ENCODE results near the gene STPG1.

STPG1 gene

DNA sequence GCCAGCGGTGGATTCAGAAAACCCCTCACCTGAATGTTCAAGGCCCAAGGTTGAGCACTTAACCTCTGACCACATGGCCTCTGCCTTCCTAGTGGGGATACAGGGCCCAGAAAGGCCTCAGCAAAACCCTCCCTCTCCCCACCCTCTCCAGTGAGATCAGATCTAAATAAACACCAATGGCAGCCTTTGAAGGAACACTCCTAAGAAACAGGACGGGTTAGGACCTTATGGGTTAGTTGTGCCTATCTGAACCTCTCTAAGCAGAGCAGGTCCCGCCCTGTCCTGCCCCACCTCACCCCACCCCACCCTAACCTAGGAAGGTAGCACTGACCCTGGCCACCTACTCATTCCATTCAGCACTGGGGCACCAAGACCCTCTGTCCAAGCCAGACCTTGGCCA lies 102.3 kb downstream of the STPG1 start:
- no peak for DNase-seq

DNA sequence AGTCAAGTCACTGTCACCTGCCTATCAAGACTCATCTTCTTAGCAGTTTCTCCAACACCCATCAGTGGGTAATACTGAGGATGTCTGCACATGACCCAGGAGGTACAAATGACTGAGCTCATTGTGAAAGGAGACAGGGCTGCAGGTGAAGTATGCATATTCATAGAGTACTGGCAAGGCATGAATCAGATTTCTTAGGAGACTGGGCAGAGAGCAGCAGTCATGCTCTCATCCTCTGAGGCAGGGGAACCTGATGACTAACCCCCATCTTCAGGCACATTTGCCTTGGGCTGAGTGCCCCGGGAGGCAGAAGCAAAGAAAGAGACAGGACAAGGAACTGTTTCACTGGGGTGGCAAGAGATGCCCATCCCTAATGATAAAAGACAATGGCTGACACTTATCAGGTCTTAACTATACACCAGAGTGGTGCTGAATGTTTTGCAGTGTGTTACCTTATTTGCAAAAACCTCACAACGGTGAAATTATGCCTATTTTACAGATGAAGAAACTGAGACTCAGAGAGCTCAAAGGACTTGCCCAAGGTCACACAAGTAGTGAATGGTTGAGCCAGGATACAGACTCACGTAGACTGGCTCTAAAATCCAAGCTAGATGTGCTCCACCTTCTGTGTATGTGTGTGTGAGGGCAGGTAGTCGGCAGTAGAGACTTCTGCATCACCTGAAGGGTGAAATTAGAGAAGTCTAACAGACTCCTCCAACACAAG lies 103.7 kb downstream of the STPG1 start:
- no peak for DNase-seq

DNA sequence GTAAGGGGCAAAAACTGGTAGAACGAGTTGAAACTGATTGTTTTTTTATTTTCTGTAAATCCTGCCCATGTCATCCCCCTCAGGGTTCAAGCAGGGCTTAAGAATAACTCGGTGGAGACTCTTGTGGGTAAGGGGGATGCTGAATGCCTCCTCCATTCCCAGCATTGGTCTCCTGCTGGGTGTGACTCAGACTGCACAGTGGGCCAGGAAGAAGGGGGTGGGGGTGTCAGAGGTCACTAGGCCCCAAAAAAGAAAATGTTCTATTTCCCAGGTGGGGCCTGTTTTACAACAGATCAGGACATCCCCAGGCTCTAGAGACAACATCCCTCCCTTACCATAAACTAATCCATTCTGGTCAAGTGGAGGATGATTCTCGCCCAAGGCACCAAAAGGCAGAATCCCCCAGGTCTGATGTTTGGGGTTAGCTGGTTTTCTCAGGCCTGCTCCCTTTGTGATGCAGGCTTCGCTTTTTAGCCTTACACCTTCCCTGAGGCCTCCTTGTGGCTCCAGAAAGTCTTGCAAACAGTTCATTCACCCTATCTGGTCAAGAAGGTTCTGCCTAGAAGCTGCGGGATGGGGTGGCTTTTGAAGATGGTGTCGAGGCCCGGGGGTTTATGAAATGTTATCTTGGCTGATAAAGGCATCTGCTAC lies 105.1 kb downstream of the STPG1 start:
- no peak for DNase-seq
